PC-9 (cell line): ENCODE measurements around the gene CACNA1E. TPM values are rescaled to one million over a fixed set of nuclear protein-coding genes. Genes with fewer than 3 reads are reported as not detected.
A peak's percentile ranks its signal among the peaks of the same experiment; 100 is the strongest.

ENCODE experiments used
- BruUV-seq: library from RNA; stranded (reverse); fragments of 400-500 nt; replicated peaks from 2 replicates; lab custom pipeline; 2021; lab: Mats Ljungman, UMichigan
- CTCF ChIA-PET: fragments of 300-600 bp; sonication (Branson Sonifier 250); formaldehyde crosslinking; loops from one replicate; lab custom pipeline; 2022; ENCODE audit warnings: antibody characterized with exemption; lab: Charles Lee
- POLR2A ChIA-PET: fragments of 300-600 bp; sonication (Branson Sonifier 250); formaldehyde crosslinking; loops from one replicate; lab custom pipeline; 2022; ENCODE audit warnings: antibody characterized with exemption; ENCODE audit not compliant: unreplicated experiment; lab: Charles Lee
- DNase-seq, 2 experiments: peaks; one replicate each; pipeline versions ENCODE4 v3.0.0 to v3.0.0-alpha.2; 2015 to 2022; ENCODE audit warnings: mixed read lengths in 1 of 2
- H2AFZ ChIP-seq: fragments of 200-600 bp; sonication (generic); 2 replicates; pipeline ENCODE4 v1.8.1; 2017; ENCODE audit warnings: antibody characterized with exemption
- H3F3A ChIP-seq: fragments of 200-600 bp; sonication (generic); 2 replicates; pipeline ENCODE4 v1.8.1; 2017; ENCODE audit warnings: antibody characterized with exemption, mild to moderate bottlenecking, low read depth; ENCODE audit not compliant: insufficient read depth
- H3K27ac ChIP-seq: fragments of 200-600 bp; sonication (generic); 2 replicates; pipeline ENCODE4 v1.6.1; 2016; ENCODE audit warnings: mixed run types
- H3K27me3 ChIP-seq: fragments of 200-600 bp; sonication (generic); 2 replicates; pipeline ENCODE4 v1.6.1; 2016; ENCODE audit warnings: low read depth, mixed run types; ENCODE audit not compliant: insufficient read depth
- H3K36me3 ChIP-seq: fragments of 200-600 bp; sonication (generic); 2 replicates; pipeline ENCODE4 v1.6.1; 2016; ENCODE audit warnings: low read depth, mixed run types
- H3K4me1 ChIP-seq: fragments of 200-600 bp; sonication (generic); replicated peaks from 2 replicates; pipeline ENCODE4 v1.6.1; 2016; ENCODE audit warnings: mixed run types; ENCODE audit not compliant: insufficient read depth
- H3K4me2 ChIP-seq: fragments of 200-600 bp; sonication (generic); 2 replicates; pipeline ENCODE4 v1.6.1; 2017; ENCODE audit warnings: mixed run types
- H3K4me3 ChIP-seq: fragments of 200-600 bp; sonication (generic); 2 replicates; pipeline ENCODE4 v1.6.1; 2016; ENCODE audit warnings: mixed run types
- H3K79me2 ChIP-seq: fragments of 200-600 bp; sonication (generic); 2 replicates; pipeline ENCODE4 v1.6.1; 2017; ENCODE audit warnings: low read depth, mixed run types
- H3K9me2 ChIP-seq: fragments of 200-600 bp; sonication (generic); 2 replicates; pipeline ENCODE4 v1.8.1; 2017; ENCODE audit warnings: mild to moderate bottlenecking; ENCODE audit not compliant: insufficient read depth
- H3K9me3 ChIP-seq: fragments of 200-600 bp; sonication (generic); 2 replicates; pipeline ENCODE4 v1.8.1; 2016; ENCODE audit warnings: low read depth; ENCODE audit not compliant: insufficient read depth
- H4K20me1 ChIP-seq: fragments of 200-600 bp; sonication (generic); 2 replicates; pipeline ENCODE4 v1.8.1; 2017; ENCODE audit not compliant: insufficient read depth
- EZH2 ChIP-seq: fragments of 200-600 bp; sonication (generic); IDR thresholded peaks from 2 replicates; pipeline ENCODE4 v1.8.0; 2017; ENCODE audit warnings: antibody characterized with exemption, low read depth
- intact Hi-C: fragments of 100-400 bp; cut with micrococcal nuclease; formaldehyde crosslinking; loops from one replicate; pipeline ENCODE4 v1.10.0; 2022; ENCODE audit not compliant: unreplicated experiment
- total RNA-seq: library from RNA; stranded (reverse); gene quantifications from 2 replicates; pipeline ENCODE4 v1.2.3, GENCODE V29; 2021
- TF ChIP-seq, protein P1 (sequence below): fragments of 200-600 bp; sonication (generic); conservative IDR thresholded peaks from 2 replicates; pipeline ENCODE4 v1.6.1; 2017; ENCODE audit warnings: mixed run types, antibody characterized with exemption, mild to moderate bottlenecking, moderate library complexity

The CACNA1E gene
- total RNA-seq, 1 experiment from 2014 or later: not detected

DNA sequence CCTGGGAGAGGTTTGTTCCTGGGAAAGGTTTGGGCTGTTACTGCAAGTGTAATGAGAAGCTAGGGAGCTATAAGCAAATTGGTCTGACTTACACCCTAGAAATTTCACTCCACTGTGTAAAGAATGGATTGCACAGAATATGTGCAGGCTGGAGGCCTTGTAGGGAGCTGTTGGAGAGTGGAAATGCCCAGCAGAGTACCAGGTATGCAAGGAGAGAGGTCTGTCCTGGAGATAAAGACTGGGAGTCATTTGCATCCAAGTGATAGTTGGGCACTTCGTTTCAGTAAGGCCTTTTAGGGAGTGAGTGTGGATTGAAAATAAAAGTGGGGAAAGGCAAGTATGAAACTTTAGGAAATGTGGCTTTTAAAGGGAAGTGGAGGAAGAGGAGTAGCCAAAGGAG lies 75.8 kb downstream of the CACNA1E start:
- H2AFZ ChIP-seq: no peak overlapping the region
- no peaks in the 10 kb centered on the region for H3K4me1 ChIP-seq
- ChIA-PET CTCF (no interaction called here), POLR2A (no interaction called here)
- H3K9me3 ChIP-seq: no peaks in the 10 kb centered on the region
- H3K4me2 ChIP-seq: no peak overlapping the region
- no peak overlapping the region for H3K27ac ChIP-seq
- no peaks in the 10 kb centered on the region for H3K36me3 ChIP-seq
- BruUV-seq: no TSS peak
- H3K79me2 ChIP-seq: no peaks in the 10 kb centered on the region
- H3F3A ChIP-seq: no peaks in the 10 kb centered on the region
- no peaks in the 10 kb centered on the region for H4K20me1 ChIP-seq
- TF ChIP-seq EZH2: no peak
- TF ChIP-seq, protein P1, sequence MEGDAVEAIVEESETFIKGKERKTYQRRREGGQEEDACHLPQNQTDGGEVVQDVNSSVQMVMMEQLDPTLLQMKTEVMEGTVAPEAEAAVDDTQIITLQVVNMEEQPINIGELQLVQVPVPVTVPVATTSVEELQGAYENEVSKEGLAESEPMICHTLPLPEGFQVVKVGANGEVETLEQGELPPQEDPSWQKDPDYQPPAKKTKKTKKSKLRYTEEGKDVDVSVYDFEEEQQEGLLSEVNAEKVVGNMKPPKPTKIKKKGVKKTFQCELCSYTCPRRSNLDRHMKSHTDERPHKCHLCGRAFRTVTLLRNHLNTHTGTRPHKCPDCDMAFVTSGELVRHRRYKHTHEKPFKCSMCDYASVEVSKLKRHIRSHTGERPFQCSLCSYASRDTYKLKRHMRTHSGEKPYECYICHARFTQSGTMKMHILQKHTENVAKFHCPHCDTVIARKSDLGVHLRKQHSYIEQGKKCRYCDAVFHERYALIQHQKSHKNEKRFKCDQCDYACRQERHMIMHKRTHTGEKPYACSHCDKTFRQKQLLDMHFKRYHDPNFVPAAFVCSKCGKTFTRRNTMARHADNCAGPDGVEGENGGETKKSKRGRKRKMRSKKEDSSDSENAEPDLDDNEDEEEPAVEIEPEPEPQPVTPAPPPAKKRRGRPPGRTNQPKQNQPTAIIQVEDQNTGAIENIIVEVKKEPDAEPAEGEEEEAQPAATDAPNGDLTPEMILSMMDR: no peak
- peaks cover 24% of the 10 kb centered on the region for H3K27me3 ChIP-seq
- DNase-seq: no peak
- intact Hi-C loops: no loop called here
- H3K9me2 ChIP-seq: no peaks in the 10 kb centered on the region
- H3K4me3 ChIP-seq: no peak overlapping the region

DNA sequence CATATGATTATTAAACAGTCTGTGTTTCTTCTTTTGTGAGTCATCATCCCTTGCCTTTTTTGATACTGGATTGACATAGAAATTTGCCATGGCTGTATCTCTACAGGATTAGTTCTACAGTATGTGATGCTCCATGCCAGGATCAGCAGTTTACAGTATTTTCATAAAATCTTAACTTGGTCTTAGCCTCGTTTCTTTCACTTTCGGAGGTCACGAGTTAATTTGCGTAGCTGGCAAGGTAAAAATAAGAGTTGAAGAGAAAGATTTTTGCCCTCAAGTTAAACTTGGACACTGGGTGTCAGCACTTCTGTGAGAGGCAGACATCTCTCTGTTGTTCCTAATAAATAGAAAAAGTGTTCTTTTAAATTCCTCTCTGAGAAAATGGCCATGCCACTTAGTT lies 79.1 kb downstream of the CACNA1E start:
- no peak overlapping the region for H3K4me3 ChIP-seq
- H3K27ac ChIP-seq: no peak overlapping the region
- no peaks in the 10 kb centered on the region for H3K4me1 ChIP-seq
- H4K20me1 ChIP-seq: no peaks in the 10 kb centered on the region
- intact Hi-C loops: no loop called here
- POLR2A ChIA-PET: no interaction called here
- no peaks in the 10 kb centered on the region for H3K79me2 ChIP-seq
- DNase-seq: no peak
- no peak overlapping the region for H2AFZ ChIP-seq
- H3K4me2 ChIP-seq: peak overlapping the region; percentile 8; the same call in 1 of the 2 replicates
- H3K9me3 ChIP-seq: no peaks in the 10 kb centered on the region
- peaks cover 16% of the 10 kb centered on the region for H3K27me3 ChIP-seq
- CTCF ChIA-PET: no interaction called here
- no peaks in the 10 kb centered on the region for H3F3A ChIP-seq
- H3K9me2 ChIP-seq: no peaks in the 10 kb centered on the region
- no peak for TF ChIP-seq EZH2
- TF ChIP-seq, protein P1: no peak
- no peaks in the 10 kb centered on the region for H3K36me3 ChIP-seq
- no TSS peak for BruUV-seq

DNA sequence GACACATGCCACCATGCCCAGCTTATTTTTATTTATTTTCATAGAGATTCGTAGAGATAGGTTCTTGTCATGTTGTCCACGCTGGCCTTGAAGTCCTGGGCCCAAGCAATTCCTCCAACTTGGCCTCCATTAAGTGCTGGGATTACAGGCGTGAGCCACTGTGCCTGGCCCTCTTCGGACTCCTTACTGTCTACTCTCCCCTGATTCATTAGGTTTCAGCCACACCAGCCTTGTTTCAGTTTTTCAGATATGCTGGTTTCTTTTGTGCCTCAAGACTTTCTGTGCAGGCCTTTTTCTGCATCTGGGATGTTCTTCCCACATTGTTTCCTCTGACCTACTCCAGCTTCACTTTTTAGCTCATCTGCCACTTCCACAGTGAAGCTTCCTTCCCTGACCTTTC lies 85.4 kb downstream of the CACNA1E start:
- no peaks in the 10 kb centered on the region for H3K9me2 ChIP-seq
- ChIA-PET POLR2A (no interaction called here), CTCF (no interaction called here)
- H3K4me1 ChIP-seq: no peaks in the 10 kb centered on the region
- no peak overlapping the region for H3K4me3 ChIP-seq
- H4K20me1 ChIP-seq: no peaks in the 10 kb centered on the region
- no peaks in the 10 kb centered on the region for H3K36me3 ChIP-seq
- H2AFZ ChIP-seq: no peak overlapping the region
- no peak overlapping the region for H3K4me2 ChIP-seq
- intact Hi-C loops: no loop called here
- no peaks in the 10 kb centered on the region for H3K79me2 ChIP-seq
- no peaks in the 10 kb centered on the region for H3K9me3 ChIP-seq
- 0 out of 2 replicates have a peak, but pooled peaks cover 3% of the 10 kb centered on the region for H3K27me3 ChIP-seq
- DNase-seq: no peak
- H3F3A ChIP-seq: no peaks in the 10 kb centered on the region
- H3K27ac ChIP-seq: no peak overlapping the region
- TF ChIP-seq, protein P1: no peak
- no peak for TF ChIP-seq EZH2
- BruUV-seq: no TSS peak
